ENCODE measurements around the gene ORM1.

ORM1 gene

DNA sequence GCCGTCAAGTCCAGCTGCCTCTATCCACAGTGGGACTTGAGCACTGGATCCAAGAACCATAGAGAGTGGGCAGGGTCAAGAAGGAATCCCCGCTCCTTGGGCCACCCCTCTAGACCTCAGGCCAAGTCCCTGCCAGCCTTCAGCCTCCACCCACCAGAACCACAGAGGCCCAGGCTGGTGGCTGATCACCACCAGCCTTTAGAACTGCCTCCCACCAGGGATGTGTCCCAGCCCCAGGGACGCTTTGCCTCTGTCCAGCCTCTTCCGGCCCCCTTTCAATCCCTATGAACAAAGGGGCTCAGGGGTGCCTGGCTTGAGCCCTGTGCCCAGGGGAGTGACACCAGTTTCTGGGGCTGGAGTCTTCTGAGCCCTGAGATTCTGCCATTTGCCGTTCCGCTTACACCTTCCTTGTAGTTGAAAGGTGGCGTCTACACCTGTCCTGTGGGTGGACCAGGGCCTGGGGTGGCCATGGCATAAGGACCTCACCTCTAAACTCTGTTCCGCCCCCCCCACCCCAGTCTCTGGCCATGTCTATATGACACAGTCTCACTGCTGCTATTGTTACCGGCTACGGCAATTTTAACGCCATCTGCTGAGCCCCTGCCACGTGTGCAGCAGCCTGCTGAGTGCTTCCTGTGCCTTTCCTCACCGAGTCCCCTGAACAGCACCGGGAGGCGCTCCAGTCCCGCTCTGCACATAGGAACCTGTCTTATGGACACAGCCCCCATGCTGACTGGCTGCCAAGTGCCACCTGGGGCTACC is 35.7 kb upstream of the ORM1 start:
- DNase-seq (ENCODE audit: low read depth in 4 of 4, low spot score in 1 of 4), result no peak

GRCh38 chr9:114287763-114288192 is 35.1 kb upstream of the ORM1 start:
- DNase-seq (ENCODE audit: low read depth in 4 of 4, low spot score in 1 of 4), result no peak

DNA sequence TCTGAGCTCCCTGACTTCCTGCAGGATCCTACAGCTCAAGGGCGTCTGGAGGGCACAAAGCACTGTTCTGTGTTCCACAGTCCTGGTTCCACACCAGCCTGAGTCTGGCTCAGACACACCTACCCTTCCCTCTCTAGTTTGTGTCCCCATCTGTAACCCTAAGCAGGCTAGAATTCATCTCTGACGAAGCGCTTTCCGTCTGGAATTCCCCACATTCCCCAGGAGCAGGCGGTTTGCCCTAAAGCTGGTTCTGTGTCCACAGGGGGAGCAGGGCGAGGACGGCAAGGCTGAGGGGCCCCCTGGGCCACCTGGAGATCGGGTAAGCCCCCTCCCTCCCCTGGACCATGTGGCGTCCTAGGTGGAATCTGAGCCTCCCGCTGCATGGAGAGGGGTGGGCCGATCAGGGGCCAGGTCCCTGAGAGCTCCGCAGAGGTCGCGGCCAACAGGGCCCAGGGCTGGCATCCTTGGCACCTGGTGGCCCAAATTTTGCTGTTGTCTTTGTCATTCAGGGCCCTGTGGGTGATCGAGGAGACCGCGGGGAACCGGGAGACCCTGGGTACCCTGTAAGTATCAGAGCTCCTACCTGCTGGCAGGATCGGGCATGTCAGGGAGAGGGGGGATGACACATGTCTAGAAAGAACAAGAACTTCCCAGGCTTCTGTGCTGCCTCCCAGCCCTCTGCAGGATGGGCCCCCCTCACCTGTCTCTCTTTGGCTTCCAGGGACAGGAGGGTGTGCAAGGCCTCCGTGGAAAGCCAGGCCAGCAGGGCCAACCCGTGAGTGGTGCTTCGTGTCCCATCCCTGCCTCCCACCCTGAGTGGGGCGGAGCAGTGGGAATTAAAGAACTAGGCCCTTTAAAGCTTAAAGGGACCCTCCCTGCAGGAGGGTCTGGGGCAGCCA is 34.5 kb upstream of the ORM1 start:
- no peak for DNase-seq (ENCODE audit: low read depth in 4 of 4, low spot score in 1 of 4)

- no peak for DNase-seq (ENCODE audit: low read depth in 4 of 4, low spot score in 1 of 4)
These were observed 33.8 kb upstream of the ORM1 start for GRCh38 chr9:114289106-114289505.

GRCh38 chr9:114289571-114290481 is 33.1 kb upstream of the ORM1 start:
- DNase-seq (ENCODE audit: low read depth in 4 of 4, low spot score in 1 of 4), result no peak

DNA sequence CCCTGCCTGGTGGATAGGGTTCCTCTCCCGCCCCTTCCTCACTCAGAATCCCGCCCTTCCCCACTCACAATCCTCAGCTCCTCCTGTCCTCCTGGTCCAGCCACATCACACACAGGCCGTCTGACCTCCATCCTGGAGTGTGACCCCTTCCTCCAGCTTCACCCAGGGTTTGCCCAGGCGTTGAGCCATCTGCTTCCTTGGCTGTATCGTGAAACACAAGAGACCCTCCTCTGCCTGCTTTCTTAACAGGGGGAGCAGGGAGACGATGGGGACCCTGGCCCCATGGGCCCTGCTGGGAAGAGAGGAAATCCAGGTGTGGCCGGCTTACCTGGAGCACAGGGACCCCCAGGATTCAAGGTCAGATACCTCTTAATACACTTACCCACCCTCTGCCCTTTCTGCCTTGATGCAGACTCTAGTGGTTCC is 32.3 kb upstream of the ORM1 start:
- DNase-seq (ENCODE audit: low read depth in 4 of 4, low spot score in 1 of 4), result no peak

DNA sequence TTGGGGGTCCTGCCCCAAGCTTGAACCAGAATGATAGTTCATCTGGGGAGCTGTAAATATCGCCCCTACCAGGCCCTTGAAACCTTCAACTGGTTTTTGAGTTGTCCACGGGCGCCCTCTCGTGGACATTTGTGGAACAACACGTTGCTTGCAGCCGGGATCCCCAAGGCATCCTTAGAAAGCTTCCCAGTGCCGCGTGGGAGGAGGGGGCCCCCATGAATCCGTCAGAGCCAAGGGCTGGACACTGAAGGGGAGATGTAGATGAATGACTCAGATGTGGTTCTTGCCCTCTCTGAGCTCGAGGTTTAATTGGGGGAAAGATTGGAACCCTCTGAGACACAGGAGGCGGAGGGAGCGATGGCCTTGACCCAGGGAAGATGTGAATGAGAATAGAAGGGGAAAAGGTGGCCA is 31.8 kb upstream of the ORM1 start:
- DNase-seq (ENCODE audit: low read depth in 4 of 4, low spot score in 1 of 4), result peak; percentile 42 to 63 (median 48)

DNA sequence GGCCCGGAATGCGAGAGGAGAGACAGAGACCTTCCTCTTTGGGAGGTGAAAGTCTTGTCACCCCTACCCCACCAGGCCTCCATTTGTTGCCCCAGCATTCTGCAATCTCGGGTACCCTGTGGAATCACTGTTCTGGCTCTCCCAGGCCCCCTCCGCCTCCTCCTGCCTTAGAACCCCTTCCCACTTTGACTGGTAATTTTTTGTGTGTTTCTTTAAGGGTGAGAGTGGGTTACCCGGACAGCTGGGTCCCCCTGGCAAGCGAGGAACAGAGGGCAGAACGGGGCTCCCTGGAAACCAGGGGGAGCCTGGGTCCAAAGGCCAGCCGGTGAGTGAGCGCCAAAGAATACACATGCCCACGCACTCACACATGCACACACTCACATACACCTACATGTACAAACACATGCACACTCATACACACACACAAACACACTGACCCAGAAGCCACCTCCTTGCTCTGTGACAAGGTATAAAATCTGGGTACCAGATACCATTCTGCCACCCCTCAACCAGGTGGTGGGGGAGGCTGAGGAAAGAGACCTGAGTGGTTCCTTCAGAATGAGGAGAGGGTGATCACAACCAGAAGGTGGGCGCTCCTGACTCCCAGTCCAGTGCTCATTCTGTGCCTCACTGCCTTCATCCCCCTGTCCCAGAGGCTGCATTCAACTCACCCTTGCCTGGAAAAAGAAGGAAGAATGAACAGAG is 30.9 kb upstream of the ORM1 start:
- no peak for DNase-seq (ENCODE audit: low read depth in 4 of 4, low spot score in 1 of 4)

DNA sequence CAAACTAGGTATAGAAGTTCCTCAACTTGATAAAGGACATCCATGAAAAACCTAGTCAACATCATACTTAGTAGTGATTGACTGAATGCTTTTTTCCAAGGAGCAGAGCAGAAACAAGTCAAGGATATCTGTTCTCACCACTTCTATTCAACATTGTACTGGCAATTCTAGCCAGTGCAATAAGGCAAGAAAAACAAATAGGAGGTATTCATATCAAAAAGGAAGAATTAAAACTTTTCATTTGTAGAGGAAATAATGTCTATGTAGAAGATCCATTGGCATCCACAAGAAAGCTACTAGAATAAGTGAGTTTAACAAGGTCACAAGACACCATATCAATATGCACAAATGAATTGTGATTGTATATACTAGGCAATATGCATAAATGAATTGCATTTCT is 28.2 kb upstream of the ORM1 start:
- no peak for DNase-seq (ENCODE audit: low read depth in 4 of 4, low spot score in 1 of 4)

DNA sequence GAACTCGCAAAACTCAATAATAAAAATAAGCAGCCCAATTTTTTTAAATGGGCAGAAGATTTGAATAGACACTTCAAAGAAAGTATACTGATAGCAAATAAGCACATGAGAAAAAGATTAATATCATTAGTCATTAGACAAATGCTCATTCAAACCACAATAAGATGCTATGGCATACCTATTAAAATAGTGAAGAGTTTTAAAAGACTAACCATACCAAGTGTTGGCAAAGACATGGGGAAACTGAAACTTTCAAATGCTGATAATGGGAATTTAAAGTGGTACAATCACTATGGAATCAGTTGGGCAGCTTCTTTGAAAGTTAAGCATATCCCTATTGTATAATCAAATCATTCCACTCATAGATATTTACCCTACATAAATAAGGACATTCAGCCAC is 26.6 kb upstream of the ORM1 start:
- no peak for DNase-seq (ENCODE audit: low read depth in 4 of 4, low spot score in 1 of 4)

DNA sequence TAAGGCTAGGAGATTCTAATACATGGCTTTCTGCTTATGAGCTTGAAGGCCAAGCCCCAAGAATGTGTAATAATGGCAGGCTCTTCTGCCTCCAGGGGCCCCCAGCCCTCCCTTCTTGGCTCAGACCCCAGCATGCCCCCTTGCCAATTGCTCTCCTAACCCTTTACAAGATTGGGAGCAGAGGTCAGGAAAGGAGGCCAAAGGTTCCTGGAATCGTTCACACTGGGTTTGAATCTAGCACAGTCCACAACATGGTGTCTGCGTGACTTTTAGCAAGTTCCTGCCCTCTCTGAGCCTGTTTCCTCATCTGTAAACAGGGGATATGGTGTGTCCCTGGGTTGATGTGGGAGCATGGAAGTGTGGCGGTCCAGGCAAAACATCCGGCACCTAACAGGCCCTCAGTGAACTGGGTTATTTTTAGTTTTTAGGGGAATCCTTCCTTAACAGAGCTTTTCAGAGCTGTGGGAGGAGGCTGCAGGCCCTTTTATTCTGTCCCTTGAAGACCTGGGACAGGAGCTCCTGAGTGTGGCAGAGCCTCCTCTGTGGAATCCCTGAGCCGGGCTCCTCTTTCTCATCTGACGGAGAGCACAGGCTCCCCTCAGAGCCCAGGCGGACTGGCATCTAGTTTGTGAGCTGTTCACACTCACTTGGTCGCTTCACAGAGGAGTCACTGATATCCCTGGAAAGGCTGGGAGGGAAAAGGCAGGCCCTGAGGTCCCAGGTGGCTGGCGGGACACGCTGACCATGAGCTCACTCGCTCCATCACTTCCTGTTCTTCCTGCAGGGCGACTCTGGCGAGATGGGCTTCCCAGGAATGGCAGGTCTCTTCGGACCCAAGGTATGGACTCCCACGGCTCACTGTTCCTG is 23.4 kb upstream of the ORM1 start:
- DNase-seq (ENCODE audit: low read depth in 4 of 4, low spot score in 1 of 4), result no peak

DNA sequence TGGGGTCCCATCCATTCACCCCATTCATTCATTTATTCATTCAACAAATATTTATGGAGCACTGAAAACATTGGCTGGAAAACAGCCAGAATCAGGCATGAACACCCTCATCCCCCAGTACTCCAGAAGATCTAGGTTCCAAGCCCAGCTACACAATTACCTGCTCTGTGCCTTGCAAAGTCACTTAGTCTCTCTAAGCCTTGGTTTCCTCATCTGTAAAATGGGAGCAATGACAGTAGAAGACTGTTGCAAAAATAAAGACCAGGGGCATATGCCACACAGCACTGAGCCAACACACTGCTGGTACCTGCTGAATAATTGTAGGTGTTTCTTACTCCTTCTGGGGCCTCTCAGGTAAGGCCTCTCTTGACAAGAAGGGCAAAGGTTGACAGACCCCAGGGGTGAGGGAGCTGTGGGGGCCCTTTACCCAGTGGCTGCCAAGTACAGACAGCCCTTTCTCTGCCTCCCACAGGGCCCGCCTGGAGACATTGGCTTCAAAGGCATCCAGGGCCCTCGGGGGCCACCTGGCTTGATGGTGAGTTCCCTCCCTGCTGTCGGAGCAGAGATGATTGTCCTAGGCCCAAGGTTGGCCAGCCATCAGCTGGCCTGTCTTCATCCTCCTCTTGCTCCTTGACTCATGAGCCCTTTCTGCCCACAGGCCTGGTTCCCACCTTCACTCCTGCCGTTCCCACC is 22.6 kb upstream of the ORM1 start:
- DNase-seq (ENCODE audit: low read depth in 4 of 4, low spot score in 1 of 4), result no peak

GRCh38 chr9:114300846-114301797 is 21.8 kb upstream of the ORM1 start:
- no peak for DNase-seq (ENCODE audit: low read depth in 4 of 4, low spot score in 1 of 4)

DNA sequence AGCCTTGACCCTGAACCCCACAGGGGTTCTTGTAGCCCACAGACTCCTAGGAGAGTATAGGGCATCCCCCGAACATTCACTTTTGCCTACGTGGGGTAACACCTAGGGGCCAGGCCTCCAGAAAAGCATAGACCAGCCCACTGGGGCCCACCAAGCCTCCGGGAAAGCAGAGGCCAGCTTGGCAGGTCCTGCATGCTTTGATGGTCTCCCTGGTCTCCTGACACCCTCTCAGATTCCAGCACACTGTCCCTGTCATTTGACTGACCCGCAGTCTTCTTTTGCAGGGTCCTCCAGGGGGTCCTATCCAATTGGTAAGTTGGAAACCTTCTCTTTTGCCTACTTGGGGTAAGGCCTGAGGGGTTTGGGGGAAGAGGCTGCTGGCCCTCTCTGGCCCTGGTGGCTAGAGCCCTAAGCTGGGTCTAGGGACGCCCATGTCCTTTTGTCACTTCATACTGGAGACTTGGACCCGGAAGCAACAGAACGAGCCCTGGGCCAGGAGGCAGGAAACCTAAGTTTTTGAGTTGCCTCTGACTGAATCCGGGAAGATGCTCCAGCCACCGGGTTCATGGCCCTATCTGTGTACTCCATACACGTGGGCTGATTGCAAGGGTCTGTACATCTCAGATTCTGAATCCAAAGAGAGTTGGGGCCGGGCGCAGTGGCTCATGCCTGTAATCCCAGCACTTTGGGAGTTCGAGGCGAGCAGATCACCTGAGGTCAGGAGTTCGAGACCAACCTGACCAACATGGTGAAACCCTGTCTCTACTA is 20.9 kb upstream of the ORM1 start:
- DNase-seq (ENCODE audit: low read depth in 4 of 4, low spot score in 1 of 4), result no peak

DNA sequence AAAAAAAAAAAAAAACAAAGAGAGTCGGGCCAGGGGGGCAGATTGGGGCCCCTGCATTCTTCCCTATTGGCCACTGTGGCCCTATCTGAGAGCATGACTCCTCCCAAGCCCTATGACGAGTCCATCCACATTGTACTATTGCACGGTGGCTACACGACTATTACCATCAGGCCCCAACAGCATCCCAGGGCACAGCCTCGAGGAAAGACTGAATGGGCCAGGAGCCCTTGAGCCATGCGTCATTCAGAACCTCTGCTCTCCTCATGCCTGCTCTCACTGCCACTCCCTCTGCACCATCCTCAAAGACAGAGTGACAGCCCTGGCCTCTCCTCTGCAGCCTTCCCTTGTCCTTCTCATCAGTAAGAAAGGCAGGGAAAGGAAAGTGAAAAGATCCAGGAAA is 20.2 kb upstream of the ORM1 start:
- DNase-seq (ENCODE audit: low read depth in 4 of 4, low spot score in 1 of 4), result no peak

DNA sequence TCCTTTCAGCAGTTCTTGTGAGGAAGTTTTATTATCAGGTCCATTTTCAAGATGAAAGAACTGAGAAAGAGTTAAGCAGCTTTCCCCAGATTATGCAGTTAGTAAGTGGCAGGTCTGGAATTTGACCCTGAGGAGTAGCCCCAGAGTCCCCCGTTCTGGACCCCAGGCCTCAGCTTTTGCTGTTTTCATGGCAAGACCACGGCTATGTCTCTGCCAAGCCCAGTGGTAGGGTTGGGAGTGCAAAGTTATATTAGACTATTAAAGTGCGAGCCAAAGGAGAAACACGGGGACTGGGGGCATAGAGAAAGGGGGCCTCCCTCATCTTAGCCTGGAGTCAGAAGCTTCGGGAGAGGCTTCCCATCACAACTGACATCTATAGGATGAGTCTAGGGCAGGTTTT is 19.3 kb upstream of the ORM1 start:
- DNase-seq (ENCODE audit: low read depth in 4 of 4, low spot score in 1 of 4), result no peak

DNA sequence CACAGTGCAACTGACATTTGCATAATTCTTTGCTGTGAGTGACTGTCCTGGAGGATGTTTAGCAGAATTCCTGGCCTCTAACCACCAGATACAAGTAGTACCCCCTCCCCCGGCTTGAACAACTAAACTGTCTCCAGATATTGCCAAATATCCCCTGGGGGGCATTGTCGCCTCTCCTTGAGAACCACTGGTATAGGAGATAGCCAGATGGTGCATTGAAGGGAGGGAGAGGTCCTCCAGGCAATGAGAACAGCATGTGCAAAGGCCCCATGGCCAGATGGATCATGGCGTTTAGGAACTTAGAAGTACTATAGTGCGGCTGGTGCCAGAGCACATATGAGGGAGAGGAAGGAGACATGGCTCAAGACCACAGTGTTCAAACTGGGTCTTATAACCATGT is 18.9 kb upstream of the ORM1 start:
- DNase-seq (ENCODE audit: low read depth in 4 of 4, low spot score in 1 of 4), result no peak

Data from stimulated activated CD4-positive, alpha-beta T cell treated with anti-CD3 and anti-CD28 coated beads, Interleukin-1b, Interleukin-23, amount 100 ng/mL, for 24 hours (primary cell).